Upper lobe of left lung (tissue), 4 donors: ENCODE measurements around the gene THRA.

ENCODE experiments used
- EP300 ChIP-seq, 4 donors: sonication (generic); formaldehyde crosslinking; IDR thresholded peaks; one replicate each; pipeline ENCODE4 v1.5.1; 2017; ENCODE audit warnings: antibody characterized with exemption in 4 of 4, control low read depth in 2 of 4
- POLR2A ChIP-seq, 4 donors: fragments of 450-650 bp; IDR thresholded peaks; one replicate each; pipeline ENCODE4 v1.5.1; 2016 to 2017; ENCODE audit warnings: antibody characterized with exemption in 4 of 4, mild to moderate bottlenecking in 2 of 4
- POLR2AphosphoS5 ChIP-seq, 2 donors: sonication (generic); formaldehyde crosslinking; IDR thresholded peaks; one replicate each; pipeline ENCODE4 v1.5.1; 2017; ENCODE audit warnings: antibody characterized with exemption in 2 of 2
- TF ChIP-seq, protein P1 (sequence below), 6 experiments: fragments of 450-650 bp in 4 of 6; fragments of 200-600 bp in 2 of 6; sonication (generic) in 2 of 6; IDR thresholded peaks; one replicate each; pipeline ENCODE4 v1.5.1; 2016 to 2019; ENCODE audit warnings: antibody characterized with exemption in 6 of 6

DNA sequence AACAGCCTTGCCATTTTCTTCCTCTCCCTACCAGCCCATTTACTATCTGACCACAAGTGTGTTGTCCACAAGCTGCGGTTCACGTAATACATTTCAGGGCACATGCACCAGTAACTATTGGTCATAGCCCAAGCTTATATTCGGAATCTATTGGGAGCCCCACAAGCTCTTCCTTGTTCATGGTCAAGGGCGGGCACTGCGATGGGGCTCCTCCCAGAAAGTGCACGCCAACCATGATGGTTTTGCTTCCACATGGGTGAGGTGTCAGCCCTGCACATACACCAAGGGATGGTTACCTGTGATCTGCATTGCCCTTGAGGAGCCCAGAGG lies 12.1 kb downstream of the THRA start:
- no peak for TF ChIP-seq POLR2A (IDR thresholded peaks at IDR 0.05)
- TF ChIP-seq, protein P1, sequence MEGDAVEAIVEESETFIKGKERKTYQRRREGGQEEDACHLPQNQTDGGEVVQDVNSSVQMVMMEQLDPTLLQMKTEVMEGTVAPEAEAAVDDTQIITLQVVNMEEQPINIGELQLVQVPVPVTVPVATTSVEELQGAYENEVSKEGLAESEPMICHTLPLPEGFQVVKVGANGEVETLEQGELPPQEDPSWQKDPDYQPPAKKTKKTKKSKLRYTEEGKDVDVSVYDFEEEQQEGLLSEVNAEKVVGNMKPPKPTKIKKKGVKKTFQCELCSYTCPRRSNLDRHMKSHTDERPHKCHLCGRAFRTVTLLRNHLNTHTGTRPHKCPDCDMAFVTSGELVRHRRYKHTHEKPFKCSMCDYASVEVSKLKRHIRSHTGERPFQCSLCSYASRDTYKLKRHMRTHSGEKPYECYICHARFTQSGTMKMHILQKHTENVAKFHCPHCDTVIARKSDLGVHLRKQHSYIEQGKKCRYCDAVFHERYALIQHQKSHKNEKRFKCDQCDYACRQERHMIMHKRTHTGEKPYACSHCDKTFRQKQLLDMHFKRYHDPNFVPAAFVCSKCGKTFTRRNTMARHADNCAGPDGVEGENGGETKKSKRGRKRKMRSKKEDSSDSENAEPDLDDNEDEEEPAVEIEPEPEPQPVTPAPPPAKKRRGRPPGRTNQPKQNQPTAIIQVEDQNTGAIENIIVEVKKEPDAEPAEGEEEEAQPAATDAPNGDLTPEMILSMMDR (IDR thresholded peaks at IDR 0.05), result no peak
- no peak for TF ChIP-seq POLR2AphosphoS5 (IDR thresholded peaks at IDR 0.05)
- no peak for TF ChIP-seq EP300 (IDR thresholded peaks at IDR 0.05)
